ENCODE data around the gene DTHD1.

DTHD1 gene

DNA sequence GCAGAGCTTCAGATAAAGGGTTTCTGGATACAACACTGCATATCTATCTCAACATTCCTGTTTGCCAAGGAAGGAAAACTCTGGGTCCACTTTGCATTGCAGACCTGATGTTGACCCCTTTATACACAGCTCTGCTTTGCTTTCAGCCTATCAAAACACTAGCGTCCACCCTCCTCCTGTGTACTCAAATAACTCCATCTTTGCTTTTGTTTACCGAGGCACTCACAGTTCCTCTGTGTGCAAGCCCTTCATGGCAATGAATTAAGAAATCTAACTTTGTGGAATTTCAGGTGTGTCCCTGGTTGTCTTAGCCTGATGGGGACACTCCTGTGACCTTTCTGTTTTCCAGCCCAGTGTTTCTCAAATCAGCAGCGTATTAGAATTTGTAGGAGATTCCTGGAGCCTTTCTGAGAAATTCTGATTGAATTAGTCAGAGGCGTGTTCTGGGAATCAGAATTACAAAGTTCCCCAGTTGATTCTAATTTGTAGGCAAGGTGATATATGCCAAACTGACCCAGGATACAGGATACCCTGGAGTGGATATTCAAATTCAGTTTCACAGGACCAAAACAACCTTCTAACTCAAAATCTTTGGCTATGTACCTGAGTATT lies 68.6 kb downstream of the DTHD1 start:
- no peak for DNase-seq

DNA sequence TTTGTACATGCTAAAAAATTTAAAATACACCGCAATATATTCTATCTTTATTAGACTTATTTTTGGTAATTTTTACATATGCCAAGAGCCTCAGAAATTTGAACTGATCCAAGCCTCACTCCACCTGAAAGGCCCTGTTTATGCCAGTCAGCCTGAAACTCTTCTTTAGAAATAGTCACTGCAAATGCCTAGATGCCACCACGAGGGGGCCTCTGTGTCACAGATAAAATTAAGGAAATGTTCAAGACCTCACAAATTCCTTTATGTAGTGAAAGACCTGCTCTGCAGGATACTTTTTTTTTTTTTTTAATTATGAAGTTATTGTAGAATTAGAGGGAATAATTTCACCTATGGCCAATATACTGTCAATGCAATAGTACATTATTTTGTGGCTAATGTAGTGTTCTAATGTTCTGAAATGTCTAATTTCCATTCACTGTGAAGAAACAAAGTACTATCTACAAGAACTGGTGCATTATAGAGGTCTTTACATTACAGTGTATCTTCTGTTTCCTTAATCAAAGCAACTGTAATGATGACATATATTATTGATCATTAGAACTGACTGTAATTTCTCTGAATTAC lies 69.8 kb downstream of the DTHD1 start:
- DNase-seq: peak; percentile 87

DNA sequence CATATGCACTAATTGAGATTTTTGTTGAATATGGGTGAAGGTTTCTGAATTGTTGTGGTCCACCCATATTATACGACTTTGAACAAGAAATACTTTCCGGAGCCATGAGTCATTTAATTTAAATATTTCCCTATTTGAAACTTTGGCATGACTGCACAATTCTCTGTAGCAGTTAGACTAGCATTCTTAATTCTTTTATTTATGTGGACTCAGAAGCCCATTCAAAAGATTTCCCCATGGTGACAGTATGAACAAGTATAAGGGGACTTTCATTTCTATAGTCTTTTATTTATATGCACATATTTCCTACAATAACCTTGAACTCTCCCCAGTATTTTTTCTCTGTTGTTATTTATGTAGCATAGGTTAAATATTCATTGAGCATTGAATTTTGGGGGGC lies 72.6 kb downstream of the DTHD1 start:
- no peak for DNase-seq

DNA sequence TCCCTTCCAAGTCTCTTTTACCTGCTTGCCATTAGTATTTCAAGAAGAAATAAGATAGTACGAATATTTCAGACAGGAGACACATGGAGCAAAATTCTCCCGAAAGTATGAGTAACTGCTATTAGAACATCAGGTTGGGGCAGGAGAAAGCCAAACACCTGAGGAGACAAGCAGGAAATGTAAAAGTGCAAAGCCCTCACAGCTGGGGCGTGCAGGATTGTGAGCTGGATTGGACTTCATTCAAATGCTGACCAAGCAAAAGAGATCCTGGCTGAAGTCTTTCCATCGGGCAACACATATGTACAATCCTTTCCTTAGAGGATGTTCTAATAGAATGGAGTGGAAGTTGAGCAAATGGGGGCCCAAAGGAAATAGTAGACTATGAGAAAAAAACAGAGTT lies 76.8 kb downstream of the DTHD1 start:
- no peak for DNase-seq

DNA sequence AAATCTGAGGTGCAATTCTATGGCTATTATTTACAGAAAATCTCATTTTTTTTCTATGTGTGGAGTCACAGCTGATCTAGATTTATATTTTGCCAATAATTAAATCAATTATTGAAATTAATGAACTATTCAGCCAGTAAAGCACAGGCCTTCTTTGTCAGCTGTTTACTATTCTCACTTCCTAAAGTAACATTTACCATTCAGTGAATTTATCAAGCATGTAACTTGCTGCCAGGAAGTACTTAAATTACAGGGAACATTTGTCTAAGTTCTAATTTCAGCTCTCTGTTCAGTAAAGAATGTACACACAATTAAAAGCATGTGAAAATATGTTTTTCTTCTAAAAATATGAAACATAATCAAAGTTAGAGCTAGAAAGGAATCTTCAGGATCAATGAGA lies 79.3 kb downstream of the DTHD1 start:
- DNase-seq: no peak

DNA sequence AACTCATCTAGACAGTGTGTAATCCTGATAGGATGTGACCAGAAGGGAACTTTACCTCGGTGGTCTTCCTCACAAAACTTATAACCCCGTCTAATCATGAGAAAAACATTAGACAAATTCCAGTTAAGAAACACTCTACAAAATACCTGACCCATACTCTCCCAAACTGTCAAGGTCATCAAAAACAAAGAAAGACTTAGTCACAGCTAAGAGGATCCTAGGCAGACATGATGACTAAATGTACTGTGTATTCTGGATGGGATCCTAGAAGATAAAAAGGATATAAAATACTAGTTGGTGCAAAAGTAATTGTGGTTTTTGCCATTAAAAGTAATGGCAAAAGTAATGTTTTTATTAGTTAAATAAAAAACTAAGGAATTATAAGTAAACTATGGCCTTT lies 81.6 kb downstream of the DTHD1 start:
- DNase-seq: no peak

DNA sequence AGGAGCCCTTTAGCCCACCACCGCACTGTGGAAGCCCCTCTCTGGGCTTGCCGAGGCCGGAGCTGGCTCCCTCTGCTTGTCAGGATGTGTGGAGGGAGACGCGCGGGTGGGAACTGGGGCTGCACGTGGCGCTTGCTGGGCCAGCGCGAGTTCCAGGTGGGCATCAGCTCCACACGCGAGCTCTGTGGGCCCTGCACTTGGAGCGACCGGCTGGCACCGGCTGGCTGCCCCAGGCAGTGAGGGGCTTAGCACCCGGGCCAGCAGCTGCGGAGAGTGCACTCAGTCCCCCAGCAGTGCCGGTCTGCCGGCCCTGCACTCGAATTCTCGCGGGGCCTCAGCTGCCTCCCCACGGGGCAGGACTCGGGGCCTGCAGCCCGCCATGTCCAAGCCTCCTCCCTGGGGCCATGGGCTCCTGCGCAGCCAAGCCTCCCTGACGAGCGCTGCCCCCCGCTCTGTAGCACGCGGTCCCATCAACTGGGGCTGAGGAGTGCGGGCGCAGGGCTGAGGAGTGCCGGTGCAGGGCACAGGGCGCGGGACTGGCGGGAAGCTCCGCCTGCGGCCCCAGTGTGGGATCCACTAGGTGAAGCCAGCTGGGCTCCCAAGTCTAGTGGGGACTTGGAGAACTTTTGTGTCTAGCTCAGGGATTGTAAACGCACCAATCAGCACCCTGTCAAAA lies 93.6 kb downstream of the DTHD1 start:
- DNase-seq: no peak

DNA sequence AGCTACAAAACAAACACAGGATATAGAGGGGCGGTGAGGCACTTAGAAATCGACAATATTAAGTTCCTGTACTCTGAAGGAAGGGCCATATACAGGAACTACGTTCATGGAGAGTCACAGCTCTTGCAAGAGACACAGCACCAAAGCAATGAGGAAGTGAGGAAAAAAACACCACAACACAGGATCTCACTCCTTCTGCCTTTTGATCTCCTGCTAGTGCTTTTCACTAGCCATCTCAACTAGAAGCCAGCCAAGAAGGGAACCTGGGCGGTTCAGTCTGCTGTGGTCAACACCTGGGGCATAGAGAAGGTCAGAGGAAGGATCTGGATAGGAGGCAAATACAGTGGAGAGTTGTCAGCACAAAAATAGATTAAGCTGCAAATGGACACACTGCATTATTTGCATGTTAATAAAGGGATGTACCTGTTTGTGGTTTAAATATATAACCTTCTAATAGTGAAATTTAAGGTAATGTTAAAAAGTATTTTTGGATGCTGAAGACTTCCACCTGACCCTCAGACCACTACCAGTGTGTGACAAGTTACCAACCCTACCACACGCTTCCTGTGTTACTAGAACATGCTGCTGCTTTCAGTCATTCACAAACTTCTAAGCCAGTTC lies 104.6 kb downstream of the DTHD1 start:
- no peak for DNase-seq

DNA sequence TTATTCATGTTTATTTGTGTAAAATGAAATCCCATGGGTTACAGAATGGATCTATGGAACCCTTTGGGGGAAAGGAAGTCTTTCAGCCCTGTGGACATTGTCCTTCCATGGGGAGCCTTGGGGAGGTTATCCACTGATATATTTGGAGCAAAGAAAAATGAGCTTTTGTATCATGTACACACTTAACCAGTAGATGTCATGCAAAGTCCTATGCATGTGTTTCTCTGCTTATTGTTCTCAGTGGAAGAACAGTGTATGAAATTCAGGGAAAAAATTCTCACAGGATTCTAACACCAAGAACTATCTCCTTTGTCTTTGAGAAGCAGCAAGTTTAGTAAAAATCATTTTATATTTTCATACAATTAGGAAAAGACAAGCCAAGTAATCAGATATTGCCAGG lies 105.3 kb downstream of the DTHD1 start:
- no peak for DNase-seq

DNA sequence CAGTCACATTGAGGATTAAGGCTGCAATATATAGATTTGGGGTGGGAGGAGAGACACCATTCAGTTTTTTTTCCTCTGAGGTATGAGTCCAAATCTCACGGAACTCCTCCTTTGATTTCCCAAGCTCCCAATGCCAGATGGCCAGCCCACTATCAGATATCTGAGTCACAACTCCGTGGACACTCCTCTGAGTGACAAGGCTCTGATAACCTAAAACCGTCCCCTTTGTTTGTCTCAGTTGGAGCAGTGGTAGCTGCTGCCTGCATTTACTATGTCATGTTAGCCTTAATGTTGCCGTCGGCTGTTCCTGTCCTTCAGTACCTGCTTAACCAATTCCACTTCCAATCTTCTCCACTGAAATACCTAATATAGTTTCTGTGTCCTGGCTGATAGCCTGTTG lies 107.3 kb downstream of the DTHD1 start:
- no peak for DNase-seq

DNA sequence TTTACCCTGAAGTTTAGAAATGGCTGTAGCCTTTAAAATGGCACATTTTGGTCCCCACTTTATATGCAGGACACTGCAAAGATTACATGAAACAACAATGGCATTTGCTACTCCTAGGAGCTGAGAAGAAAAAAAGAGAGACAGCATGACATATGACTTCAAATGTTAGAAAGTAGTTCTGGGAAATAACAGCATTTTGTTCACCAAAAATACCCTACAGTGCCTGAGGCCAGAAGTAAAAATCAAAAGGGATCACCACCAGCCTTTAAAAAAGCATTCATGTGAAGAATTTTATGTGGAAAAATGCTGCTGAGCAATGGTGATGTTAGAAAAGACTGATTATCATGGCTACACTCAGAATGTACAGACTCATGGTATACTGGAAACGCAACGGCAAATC lies 110.0 kb downstream of the DTHD1 start:
- DNase-seq: no peak

DNA sequence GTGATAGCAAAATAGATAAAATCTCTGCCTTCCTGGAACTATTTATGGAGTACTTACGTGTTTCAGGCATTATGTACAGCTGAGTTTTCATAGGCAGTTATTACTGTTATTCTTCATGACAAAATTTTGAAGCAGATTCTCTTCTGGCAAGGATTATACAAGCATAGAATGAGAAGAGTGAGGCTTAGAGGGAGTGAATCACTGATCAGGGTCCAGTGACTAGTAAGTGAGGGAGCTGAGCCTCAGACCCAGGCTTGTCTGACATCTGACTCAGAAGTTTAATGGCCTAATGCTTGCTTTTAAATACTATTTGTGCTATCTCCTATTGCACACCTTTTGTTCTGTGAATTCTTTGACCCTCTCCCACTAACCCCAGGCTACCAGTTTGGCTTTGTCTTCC lies 110.6 kb downstream of the DTHD1 start:
- DNase-seq: no peak

DNA sequence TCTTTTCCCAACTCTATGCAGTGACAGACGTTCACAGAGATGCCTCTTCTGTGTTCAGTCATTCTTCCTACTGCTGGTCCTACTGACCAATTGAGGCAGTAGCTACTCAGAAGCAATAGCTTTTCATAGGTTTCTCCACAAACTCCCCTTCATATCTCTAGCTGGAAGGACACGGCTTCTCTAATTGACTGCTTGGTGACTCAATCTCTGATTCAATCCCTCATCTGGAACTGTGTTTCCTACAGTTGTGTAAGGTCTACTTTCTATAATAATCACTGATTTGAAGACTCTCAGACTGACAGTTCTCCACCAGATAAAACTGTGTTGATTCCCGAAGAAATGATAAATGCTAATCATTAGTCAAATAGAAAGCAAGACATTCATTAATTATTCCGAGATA lies 111.5 kb downstream of the DTHD1 start:
- no peak for DNase-seq
